OCI-LY7 (cell line): Measurements from ENCODE around the gene SHISAL1. TPM values are rescaled to one million over a fixed set of nuclear protein-coding genes. Genes with fewer than 3 reads are reported as not detected.

Source experiments
- BruUV-seq: library from RNA; stranded (reverse); fragments of 400-500 nt; replicated peaks from 2 replicates; lab custom pipeline; 2021; lab: Mats Ljungman, UMichigan
- CTCF ChIA-PET: fragments of 300-600 bp; sonication (Branson Sonifier 250); formaldehyde crosslinking; loops from one replicate; lab custom pipeline; 2022; ENCODE audit warnings: antibody characterized with exemption; ENCODE audit not compliant: unreplicated experiment; lab: Charles Lee
- POLR2A ChIA-PET: fragments of 300-600 bp; sonication (Branson Sonifier 250); formaldehyde crosslinking; loops from one replicate; lab custom pipeline; 2022; ENCODE audit warnings: antibody characterized with exemption; lab: Charles Lee
- DNase-seq: peaks from one replicate; pipeline ENCODE4 v3.0.0-alpha.2; 2015; ENCODE audit warnings: low spot score
- H2AFZ ChIP-seq: fragments of 200-600 bp; sonication (generic), shearing (Covaris generic); 2 replicates; pipeline ENCODE4 v1.6.1; 2014; ENCODE audit warnings: mild to moderate bottlenecking, antibody characterized with exemption, low read length, moderate library complexity
- H3K27ac ChIP-seq: fragments of 200-600 bp; sonication (generic); 2 replicates; pipeline ENCODE4 v1.5.1; 2014; ENCODE audit warnings: mixed run types, low read depth, mild to moderate bottlenecking, moderate library complexity, low read length, inconsistent platforms; ENCODE audit not compliant: poor library complexity, severe bottlenecking
- H3K36me3 ChIP-seq: fragments of 200-600 bp; sonication (generic); 2 replicates; pipeline ENCODE4 v1.6.1; 2014; ENCODE audit warnings: mild to moderate bottlenecking, antibody characterized with exemption, low read length, moderate library complexity, mixed read lengths; ENCODE audit not compliant: insufficient read depth
- H3K4me1 ChIP-seq: fragments of 200-600 bp; sonication (generic); 2 replicates; pipeline ENCODE4 v1.5.1; 2014; ENCODE audit warnings: mild to moderate bottlenecking, low read length; ENCODE audit not compliant: insufficient read depth, poor library complexity, severe bottlenecking
- H3K4me2 ChIP-seq: fragments of 200-600 bp; sonication (generic); 2 replicates; pipeline ENCODE4 v1.6.1; 2014; ENCODE audit warnings: mild to moderate bottlenecking, low read length
- H3K4me3 ChIP-seq: fragments of 200-600 bp; sonication (generic); 2 replicates; pipeline ENCODE4 v1.5.1; 2014; ENCODE audit warnings: mild to moderate bottlenecking, low read depth, low read length; ENCODE audit not compliant: poor library complexity, severe bottlenecking
- H3K79me2 ChIP-seq: fragments of 200-600 bp; sonication (generic); 2 replicates; pipeline ENCODE4 v1.6.1; 2016; ENCODE audit warnings: low read depth, mild to moderate bottlenecking, low read length, moderate library complexity, mixed read lengths; ENCODE audit not compliant: insufficient read depth
- H3K9me2 ChIP-seq: fragments of 200-600 bp; sonication (generic); 2 replicates; pipeline ENCODE4 v1.6.1; 2016; ENCODE audit warnings: mild to moderate bottlenecking, low read length, mixed read lengths; ENCODE audit not compliant: insufficient read depth
- H3K9me3 ChIP-seq: fragments of 200-600 bp; sonication (generic); 2 replicates; pipeline ENCODE4 v1.6.1; 2014; ENCODE audit warnings: mild to moderate bottlenecking, mixed run types, low read length, mixed read lengths
- H4K20me1 ChIP-seq: fragments of 200-600 bp; sonication (generic); 2 replicates; pipeline ENCODE4 v1.6.1; 2014; ENCODE audit warnings: mild to moderate bottlenecking, antibody characterized with exemption, low read length, moderate library complexity, mixed read lengths; ENCODE audit not compliant: insufficient read depth
- CTCF ChIP-seq: fragments of 200-600 bp; sonication (generic); conservative IDR thresholded peaks from 2 replicates; pipeline ENCODE4 v1.5.1; 2014; ENCODE audit warnings: mild to moderate bottlenecking, antibody characterized with exemption, low read length, moderate library complexity, mixed read lengths
- EZH2phosphoT487 ChIP-seq: fragments of 200-600 bp; sonication (generic); IDR thresholded peaks from 2 replicates; pipeline ENCODE4 v1.6.1; 2018; ENCODE audit warnings: low read depth, borderline replicate concordance, mild to moderate bottlenecking, mixed run types, antibody characterized with exemption, low read length, moderate library complexity, mixed read lengths
- intact Hi-C: fragments of 100-400 bp; cut with micrococcal nuclease; formaldehyde crosslinking; loops from one replicate; pipeline ENCODE4 v1.10.0; 2022; ENCODE audit not compliant: unreplicated experiment
- total RNA-seq, 2 experiments: library from RNA; depleted of rRNA in 1 of 2; stranded (reverse); fragments of >200 nt in 1 of 2; shearing (Covaris generic) in 1 of 2; gene quantifications; 2 replicates each; pipeline ENCODE4 v1.2.3, GENCODE V29; 2014 to 2022

Gene SHISAL1
- total RNA-seq, 2 experiments from 2014 or later, result not detected

GRCh38 chr22:44292521-44292920, 20.2 kb downstream of the SHISAL1 start:
- intact Hi-C loops, result no loop called here
- no peaks in the 10 kb centered on the region for H3K9me2 ChIP-seq
- no peaks in the 10 kb centered on the region for H3K36me3 ChIP-seq
- TF ChIP-seq EZH2phosphoT487, result no peak
- TF ChIP-seq CTCF, result no peak
- CTCF ChIA-PET, result no interaction called here
- H3K9me3 ChIP-seq, result no peaks in the 10 kb centered on the region
- no peaks in the 10 kb centered on the region for H4K20me1 ChIP-seq
- no peak for DNase-seq
- H2AFZ ChIP-seq, result no peak overlapping the region
- no peaks in the 10 kb centered on the region for H3K4me1 ChIP-seq
- H3K27ac ChIP-seq, result no peak overlapping the region
- H3K79me2 ChIP-seq, result no peaks in the 10 kb centered on the region
- no peak overlapping the region for H3K4me2 ChIP-seq
- POLR2A ChIA-PET, result no interaction called here
- BruUV-seq, result no TSS peak
- no peak overlapping the region for H3K4me3 ChIP-seq

- POLR2A ChIA-PET, result no interaction called here
These were observed 20.9 kb downstream of the SHISAL1 start for GRCh38 chr22:44291674-44292360.

More at GRCh38 chr22:44291674-44292360, 20.9 kb downstream of the SHISAL1 start:
- DNase-seq, result no peak
- no peak overlapping the region for H3K4me3 ChIP-seq
- H3K9me2 ChIP-seq, result no peaks in the 10 kb centered on the region
- no TSS peak for BruUV-seq
- no peaks in the 10 kb centered on the region for H3K79me2 ChIP-seq
- TF ChIP-seq EZH2phosphoT487 (no peak), CTCF (no peak)
- intact Hi-C loops, result no loop called here
- no peaks in the 10 kb centered on the region for H3K36me3 ChIP-seq
- no peak overlapping the region for H3K27ac ChIP-seq
- H3K4me1 ChIP-seq, result no peaks in the 10 kb centered on the region
- no peak overlapping the region for H2AFZ ChIP-seq
- no peaks in the 10 kb centered on the region for H4K20me1 ChIP-seq
- CTCF ChIA-PET, result no interaction called here
- H3K4me2 ChIP-seq, result no peak overlapping the region
- H3K9me3 ChIP-seq, result no peaks in the 10 kb centered on the region
